HG03439 (cell line): ENCODE data around the gene GPSM3.
"Not testable (repeated sequence)": the region's sequence is repeated elsewhere in the genome, so short reads cannot be mapped to it uniquely, and the experiment has no call there.

Experiments used
- ATAC-seq: cut with Tn5 transposase; IDR thresholded peaks from one replicate; pipeline ENCODE4 v1.9.1; 2021; ENCODE audit warnings: mild to moderate bottlenecking, moderate library complexity; ENCODE audit not compliant: unreplicated experiment

GPSM3 gene

GRCh38 chr6:32188381-32189068, 3.9 kb downstream of the GPSM3 start:
- no peak for ATAC-seq

- not testable (repeated sequence) for ATAC-seq
These were observed 4.6 kb downstream of the GPSM3 start for GRCh38 chr6:32187725-32188380.

- ATAC-seq: no peak
These were observed 5.3 kb downstream of the GPSM3 start for GRCh38 chr6:32187009-32187709.

- ATAC-seq: not testable (repeated sequence)
These were observed 6.1 kb downstream of the GPSM3 start for GRCh38 chr6:32186151-32186840.

- ATAC-seq: not testable (repeated sequence)
These were observed 6.7 kb downstream of the GPSM3 start for GRCh38 chr6:32185681-32186131.

GRCh38 chr6:32184084-32184640, 8.3 kb downstream of the GPSM3 start, which contains the start of gene AGER:
TSS of gene AGER (minus strand) at chr6:32184253. CDS start at chr6:32184222, 31 bp downstream.
- ATAC-seq: no peak

- ATAC-seq: no peak
These were observed 8.9 kb downstream of the GPSM3 start for GRCh38 chr6:32183483-32184083.

GRCh38 chr6:32183030-32183429, 9.4 kb downstream of the GPSM3 start:
- ATAC-seq: no peak

GRCh38 chr6:32182555-32182981, 9.9 kb downstream of the GPSM3 start:
- ATAC-seq: no peak

GRCh38 chr6:32181915-32182529, 10.4 kb downstream of the GPSM3 start:
- no peak for ATAC-seq

GRCh38 chr6:32181148-32181702, 11.2 kb downstream of the GPSM3 start:
- no peak for ATAC-seq

GRCh38 chr6:32179766-32180405, 12.6 kb downstream of the GPSM3 start:
- no peak for ATAC-seq

GRCh38 chr6:32178547-32179440, 13.6 kb downstream of the GPSM3 start:
- no peak for ATAC-seq

GRCh38 chr6:32177788-32178546, 14.5 kb downstream of the GPSM3 start, which contains the start of gene RNF5:
TSS of gene RNF5 (plus strand) at chr6:32178405. CDS start at chr6:32178512, 107 bp downstream.
- ATAC-seq: peak; percentile 81

GRCh38 chr6:32177183-32177787, 15.2 kb downstream of the GPSM3 start:
- ATAC-seq: peak; percentile 4

GRCh38 chr6:32176476-32177182, 15.8 kb downstream of the GPSM3 start:
- ATAC-seq: no peak
